ENCODE measurements around the gene TNFAIP3.
"Not testable (repeated sequence)": the region's sequence is repeated elsewhere in the genome, so short reads cannot be mapped to it uniquely, and the experiment has no call there.

The TNFAIP3 gene

DNA sequence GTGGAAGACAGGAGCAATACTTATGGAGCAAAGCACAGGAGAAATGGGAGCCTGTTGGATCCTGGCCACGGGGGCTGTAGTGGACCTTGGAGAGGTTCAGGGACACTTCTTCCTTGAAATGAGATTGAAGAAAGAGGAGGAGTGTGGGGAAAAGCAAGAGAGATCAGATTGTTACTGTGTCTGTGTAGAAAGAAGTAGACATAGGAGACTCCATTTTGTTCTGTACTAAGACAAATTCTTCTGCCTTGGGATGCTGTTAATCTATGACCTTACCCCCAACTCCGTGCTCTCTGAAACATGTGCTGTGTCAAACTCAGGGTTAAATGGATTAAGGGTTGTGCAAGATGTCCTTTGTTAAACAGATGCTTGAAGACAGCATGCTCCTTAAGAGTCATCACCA is 22.7 kb upstream of the TNFAIP3 start:
- H3K36me3 ChIP-seq (ENCODE audit: insufficient read depth, low read length); H3K27ac ChIP-seq (ENCODE audit: low read depth, low read length); H2AFZ ChIP-seq (ENCODE audit: low read length, unreplicated experiment); H3K79me2 ChIP-seq (ENCODE audit: control insufficient read depth, insufficient read depth, low read length, unreplicated experiment); H3K4me3 ChIP-seq (ENCODE audit: low read depth, low read length); H3K27me3 ChIP-seq (ENCODE audit: insufficient read depth, low read length): not testable (repeated sequence)
- H3K4me1 ChIP-seq (ENCODE audit: control insufficient read depth, insufficient read depth, low read length, unreplicated experiment), result peaks cover 13% of the 10 kb centered on the region

DNA sequence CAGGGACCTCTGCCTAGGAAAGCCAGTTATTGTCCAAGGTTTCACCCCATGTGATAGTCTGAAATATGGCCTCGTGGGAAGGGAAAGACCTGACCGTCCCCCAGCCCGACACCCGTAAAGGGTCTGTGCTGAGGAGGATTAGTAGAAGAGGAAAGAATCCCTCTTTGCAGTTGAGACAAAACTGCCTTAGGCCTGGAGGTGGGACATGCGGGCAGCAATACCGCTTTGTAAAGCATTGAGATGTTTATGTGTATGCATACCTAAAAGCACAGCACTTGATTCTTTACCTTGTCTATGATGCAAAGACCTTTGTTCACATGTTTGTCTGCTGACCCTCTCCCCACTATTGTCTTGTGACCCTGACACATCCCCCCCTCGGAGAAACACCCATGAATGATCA is 22.3 kb upstream of the TNFAIP3 start:
- H2AFZ ChIP-seq (ENCODE audit: low read length, unreplicated experiment); H3K27ac ChIP-seq (ENCODE audit: low read depth, low read length); H3K36me3 ChIP-seq (ENCODE audit: insufficient read depth, low read length); H3K27me3 ChIP-seq (ENCODE audit: insufficient read depth, low read length); H3K4me3 ChIP-seq (ENCODE audit: low read depth, low read length); H3K79me2 ChIP-seq (ENCODE audit: control insufficient read depth, insufficient read depth, low read length, unreplicated experiment): not testable (repeated sequence)
- H3K4me1 ChIP-seq (ENCODE audit: control insufficient read depth, insufficient read depth, low read length, unreplicated experiment), result peaks cover 18% of the 10 kb centered on the region

DNA sequence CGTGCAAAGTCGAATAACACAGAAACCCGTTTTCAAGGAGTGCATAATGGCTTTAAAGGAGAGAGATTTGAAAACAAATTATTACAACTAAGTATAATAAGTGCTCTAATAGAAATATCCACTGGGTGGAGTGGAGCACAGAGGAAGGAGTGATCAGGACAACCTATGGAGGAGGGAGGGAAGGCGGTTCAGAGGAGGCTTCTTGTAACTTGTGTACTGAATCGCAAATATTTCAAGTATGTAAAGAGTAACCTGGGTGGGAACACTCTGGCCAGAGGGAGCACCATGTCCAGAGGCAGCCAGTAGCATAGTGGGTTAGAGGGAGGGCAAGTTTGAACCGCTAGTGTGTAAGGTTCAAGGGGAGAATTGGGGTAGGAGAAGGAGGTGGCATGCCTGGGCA is 21.6 kb upstream of the TNFAIP3 start:
- H3K4me1 ChIP-seq (ENCODE audit: control insufficient read depth, insufficient read depth, low read length, unreplicated experiment), result peaks cover 25% of the 10 kb centered on the region
- H3K36me3 ChIP-seq (ENCODE audit: insufficient read depth, low read length), result no peaks in the 10 kb centered on the region
- no peak overlapping the region for H3K4me3 ChIP-seq (ENCODE audit: low read depth, low read length)
- H2AFZ ChIP-seq (ENCODE audit: low read length, unreplicated experiment), result no peak overlapping the region
- no peak overlapping the region for H3K27ac ChIP-seq (ENCODE audit: low read depth, low read length)
- H3K27me3 ChIP-seq (ENCODE audit: insufficient read depth, low read length), result no peaks in the 10 kb centered on the region
- H3K79me2 ChIP-seq (ENCODE audit: control insufficient read depth, insufficient read depth, low read length, unreplicated experiment), result no peaks in the 10 kb centered on the region

DNA sequence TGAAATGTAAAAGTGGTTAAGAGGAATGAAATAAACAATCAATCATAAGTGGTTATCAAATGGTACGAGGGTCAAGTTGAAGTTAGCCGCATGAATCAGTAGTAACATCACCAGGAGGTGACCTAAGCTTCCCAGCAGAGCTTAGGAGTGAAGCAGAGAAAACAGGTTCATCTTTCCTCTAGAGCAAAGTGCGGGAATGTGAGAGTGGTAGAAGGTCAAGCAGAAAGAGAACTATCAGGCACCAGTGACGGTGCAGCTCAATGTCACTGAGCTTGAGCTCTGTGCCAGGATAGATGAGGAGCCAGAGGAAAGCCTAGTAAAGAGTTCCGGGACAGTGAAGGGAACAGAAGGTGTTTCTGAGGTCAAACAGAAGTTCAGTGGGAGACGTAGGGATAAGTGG is 20.8 kb upstream of the TNFAIP3 start:
- Histone ChIP-seq H3K27ac (ENCODE audit: low read depth, low read length) (no peak overlapping the region), H3K79me2 (ENCODE audit: control insufficient read depth, insufficient read depth, low read length, unreplicated experiment) (no peaks in the 10 kb centered on the region), H3K27me3 (ENCODE audit: insufficient read depth, low read length) (no peaks in the 10 kb centered on the region), H2AFZ (ENCODE audit: low read length, unreplicated experiment) (no peak overlapping the region), H3K4me3 (ENCODE audit: low read depth, low read length) (no peak overlapping the region), H3K36me3 (ENCODE audit: insufficient read depth, low read length) (no peaks in the 10 kb centered on the region), H3K4me1 (ENCODE audit: control insufficient read depth, insufficient read depth, low read length, unreplicated experiment) (peaks cover 26% of the 10 kb centered on the region)

DNA sequence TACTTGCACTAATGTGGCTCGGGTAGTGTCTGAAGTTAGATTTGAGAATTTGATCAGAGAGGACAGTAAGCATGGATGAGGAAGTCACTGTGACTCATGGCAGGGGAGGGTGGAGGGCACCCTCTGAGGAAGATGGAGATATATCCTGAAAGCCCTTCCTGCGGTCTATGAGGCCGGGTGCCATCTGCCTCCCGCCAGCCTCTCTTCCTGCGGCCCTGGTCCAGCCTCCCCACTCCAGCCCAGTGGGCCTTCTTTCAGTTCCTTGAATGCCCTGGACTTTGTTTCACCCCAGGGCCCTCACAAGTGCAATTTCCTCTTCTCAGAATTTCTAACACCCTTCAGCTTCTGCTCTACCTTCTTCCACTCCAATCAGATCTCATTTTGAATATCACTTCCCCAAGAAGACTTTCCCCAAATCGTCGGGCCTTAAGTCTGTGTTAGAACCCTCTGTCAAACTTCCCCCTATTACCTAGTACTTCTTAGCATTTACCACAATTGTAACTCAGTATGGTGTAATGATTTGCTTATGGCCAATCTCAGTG is 20.2 kb upstream of the TNFAIP3 start:
- H3K27ac ChIP-seq (ENCODE audit: low read depth, low read length), result no peak overlapping the region
- no peaks in the 10 kb centered on the region for H3K27me3 ChIP-seq (ENCODE audit: insufficient read depth, low read length)
- H2AFZ ChIP-seq (ENCODE audit: low read length, unreplicated experiment), result no peak overlapping the region
- H3K4me3 ChIP-seq (ENCODE audit: low read depth, low read length), result no peak overlapping the region
- H3K36me3 ChIP-seq (ENCODE audit: insufficient read depth, low read length), result no peaks in the 10 kb centered on the region
- H3K79me2 ChIP-seq (ENCODE audit: control insufficient read depth, insufficient read depth, low read length, unreplicated experiment), result no peaks in the 10 kb centered on the region
- H3K4me1 ChIP-seq (ENCODE audit: control insufficient read depth, insufficient read depth, low read length, unreplicated experiment), result peaks cover 30% of the 10 kb centered on the region

DNA sequence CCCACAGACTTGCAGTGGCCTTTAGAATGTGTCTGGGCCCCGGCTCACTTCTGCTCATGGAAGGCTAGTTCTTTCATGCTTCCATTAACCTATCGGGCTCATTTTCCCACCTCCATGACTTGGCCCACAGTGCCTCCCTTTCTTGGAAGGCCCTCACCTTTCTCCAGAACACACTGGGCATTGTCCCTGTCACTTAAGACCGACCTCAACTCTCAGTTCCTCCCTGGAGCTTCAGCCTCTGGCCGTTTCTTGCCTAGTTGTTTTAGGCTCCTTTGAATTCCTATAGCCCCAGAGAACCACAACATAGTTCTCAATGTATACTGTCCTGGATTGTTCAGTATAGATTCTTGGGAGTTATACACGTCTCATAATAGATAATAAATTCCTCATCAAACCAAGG is 19.3 kb upstream of the TNFAIP3 start:
- Histone ChIP-seq H3K36me3 (ENCODE audit: insufficient read depth, low read length) (no peaks in the 10 kb centered on the region), H2AFZ (ENCODE audit: low read length, unreplicated experiment) (no peak overlapping the region), H3K4me1 (ENCODE audit: control insufficient read depth, insufficient read depth, low read length, unreplicated experiment) (peaks cover 39% of the 10 kb centered on the region), H3K27ac (ENCODE audit: low read depth, low read length) (no peak overlapping the region), H3K27me3 (ENCODE audit: insufficient read depth, low read length) (no peaks in the 10 kb centered on the region), H3K4me3 (ENCODE audit: low read depth, low read length) (no peak overlapping the region), H3K79me2 (ENCODE audit: control insufficient read depth, insufficient read depth, low read length, unreplicated experiment) (no peaks in the 10 kb centered on the region)

DNA sequence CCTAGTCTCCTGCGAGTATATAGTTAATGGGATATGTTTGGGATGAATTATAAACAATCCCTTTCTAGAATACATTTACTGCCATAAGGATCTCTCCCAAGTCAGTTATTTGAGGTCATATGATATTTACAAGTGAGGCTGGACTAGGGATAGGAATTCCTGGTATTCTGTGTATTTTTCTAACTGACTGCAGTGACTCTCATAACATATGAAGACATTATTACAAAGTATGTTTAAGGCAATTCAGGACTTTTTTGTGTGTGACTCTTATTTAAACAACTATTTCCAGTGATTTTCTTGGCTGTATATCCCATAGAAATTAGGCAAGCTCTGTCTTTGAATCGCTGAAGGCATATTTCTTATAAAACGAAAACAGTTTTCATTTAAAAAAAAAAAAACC is 18.4 kb upstream of the TNFAIP3 start:
- H3K36me3 ChIP-seq (ENCODE audit: insufficient read depth, low read length), result no peaks in the 10 kb centered on the region
- H3K4me1 ChIP-seq (ENCODE audit: control insufficient read depth, insufficient read depth, low read length, unreplicated experiment), result peaks cover 49% of the 10 kb centered on the region
- H3K27ac ChIP-seq (ENCODE audit: low read depth, low read length), result peak overlapping the region; percentile 81
- no peaks in the 10 kb centered on the region for H3K79me2 ChIP-seq (ENCODE audit: control insufficient read depth, insufficient read depth, low read length, unreplicated experiment)
- peak overlapping the region; percentile 27 for H2AFZ ChIP-seq (ENCODE audit: low read length, unreplicated experiment)
- H3K4me3 ChIP-seq (ENCODE audit: low read depth, low read length), result no peak overlapping the region
- no peaks in the 10 kb centered on the region for H3K27me3 ChIP-seq (ENCODE audit: insufficient read depth, low read length)

DNA sequence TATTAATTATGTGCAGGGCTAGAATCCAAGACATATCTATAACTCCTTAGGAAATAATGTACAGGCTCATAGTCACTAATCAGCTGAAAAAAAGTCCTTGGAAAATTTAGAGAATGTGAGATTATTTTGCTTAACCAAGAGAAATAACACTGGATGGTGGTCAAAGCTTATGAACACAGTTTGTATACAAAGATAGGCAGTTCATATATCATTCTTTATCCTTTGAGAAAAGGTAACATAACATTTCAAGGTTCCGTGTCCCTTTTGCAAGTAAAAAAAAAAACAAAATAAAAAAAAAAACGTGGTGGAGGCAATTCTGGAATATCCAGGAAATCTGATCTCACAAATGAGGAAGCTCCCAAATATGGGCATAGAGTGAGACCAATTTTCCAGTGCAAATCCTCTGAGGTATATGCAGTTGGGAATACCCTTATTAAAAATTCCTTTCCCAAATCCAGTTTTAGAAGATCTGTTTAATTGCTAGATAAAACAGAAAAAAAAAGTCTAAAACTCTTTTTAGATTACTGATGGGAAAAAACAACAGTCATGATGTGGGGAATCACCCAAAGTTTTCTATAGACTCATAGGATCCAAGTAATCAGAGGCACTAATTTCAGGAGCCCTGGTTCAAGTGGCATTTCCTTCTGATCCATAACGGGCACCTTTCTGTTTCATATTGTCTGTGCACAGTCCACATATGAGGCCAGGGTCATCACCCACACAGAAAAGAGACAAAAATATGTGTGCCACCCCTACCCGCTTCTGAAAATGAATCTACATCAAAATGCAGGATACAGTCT is 17.7 kb upstream of the TNFAIP3 start:
- Histone ChIP-seq H3K36me3 (ENCODE audit: insufficient read depth, low read length) (no peaks in the 10 kb centered on the region), H3K27me3 (ENCODE audit: insufficient read depth, low read length) (no peaks in the 10 kb centered on the region), H3K79me2 (ENCODE audit: control insufficient read depth, insufficient read depth, low read length, unreplicated experiment) (no peaks in the 10 kb centered on the region), H2AFZ (ENCODE audit: low read length, unreplicated experiment) (peak overlapping the region; percentile 27), H3K4me3 (ENCODE audit: low read depth, low read length) (no peak overlapping the region), H3K4me1 (ENCODE audit: control insufficient read depth, insufficient read depth, low read length, unreplicated experiment) (peaks cover 55% of the 10 kb centered on the region), H3K27ac (ENCODE audit: low read depth, low read length) (peak overlapping the region; percentile 81)

DNA sequence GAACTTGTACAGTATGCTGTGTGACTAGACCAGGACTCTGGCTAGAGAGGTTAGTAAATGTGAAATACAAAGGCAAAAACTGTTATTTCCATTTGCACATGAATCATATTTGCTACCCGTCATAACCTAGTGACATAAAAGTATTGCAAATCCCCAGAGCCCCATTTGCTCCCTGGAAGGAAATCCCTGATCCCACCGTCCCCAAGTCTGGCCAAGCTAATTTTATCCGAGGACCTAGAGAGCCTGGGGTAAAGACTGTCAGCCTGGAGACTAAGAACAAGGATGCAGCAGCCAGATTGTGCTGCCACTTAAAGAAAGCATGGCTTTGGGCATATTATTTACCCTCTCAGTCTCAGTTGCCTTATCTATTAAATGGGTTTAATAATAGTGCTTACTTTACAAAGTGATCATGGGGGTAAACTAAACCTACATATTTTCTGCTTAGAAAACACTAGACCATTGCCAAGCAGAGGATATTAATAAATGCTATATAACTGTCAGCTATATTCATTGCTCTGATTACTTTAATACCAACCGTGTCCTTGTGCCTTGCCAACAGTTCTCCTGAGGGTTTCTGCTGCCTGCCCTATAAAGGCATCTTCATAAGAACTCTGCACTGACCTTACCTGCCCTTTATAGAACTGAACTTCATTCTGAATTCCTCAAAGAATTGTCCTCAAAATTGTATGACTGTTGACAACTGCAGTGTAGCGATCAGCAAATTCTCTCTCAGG is 16.9 kb upstream of the TNFAIP3 start:
- Histone ChIP-seq H3K27ac (ENCODE audit: low read depth, low read length) (peak overlapping the region; percentile 81), H3K4me3 (ENCODE audit: low read depth, low read length) (no peak overlapping the region), H3K79me2 (ENCODE audit: control insufficient read depth, insufficient read depth, low read length, unreplicated experiment) (no peaks in the 10 kb centered on the region), H2AFZ (ENCODE audit: low read length, unreplicated experiment) (no peak overlapping the region), H3K36me3 (ENCODE audit: insufficient read depth, low read length) (no peaks in the 10 kb centered on the region), H3K4me1 (ENCODE audit: control insufficient read depth, insufficient read depth, low read length, unreplicated experiment) (peaks cover 55% of the 10 kb centered on the region), H3K27me3 (ENCODE audit: insufficient read depth, low read length) (no peaks in the 10 kb centered on the region)

DNA sequence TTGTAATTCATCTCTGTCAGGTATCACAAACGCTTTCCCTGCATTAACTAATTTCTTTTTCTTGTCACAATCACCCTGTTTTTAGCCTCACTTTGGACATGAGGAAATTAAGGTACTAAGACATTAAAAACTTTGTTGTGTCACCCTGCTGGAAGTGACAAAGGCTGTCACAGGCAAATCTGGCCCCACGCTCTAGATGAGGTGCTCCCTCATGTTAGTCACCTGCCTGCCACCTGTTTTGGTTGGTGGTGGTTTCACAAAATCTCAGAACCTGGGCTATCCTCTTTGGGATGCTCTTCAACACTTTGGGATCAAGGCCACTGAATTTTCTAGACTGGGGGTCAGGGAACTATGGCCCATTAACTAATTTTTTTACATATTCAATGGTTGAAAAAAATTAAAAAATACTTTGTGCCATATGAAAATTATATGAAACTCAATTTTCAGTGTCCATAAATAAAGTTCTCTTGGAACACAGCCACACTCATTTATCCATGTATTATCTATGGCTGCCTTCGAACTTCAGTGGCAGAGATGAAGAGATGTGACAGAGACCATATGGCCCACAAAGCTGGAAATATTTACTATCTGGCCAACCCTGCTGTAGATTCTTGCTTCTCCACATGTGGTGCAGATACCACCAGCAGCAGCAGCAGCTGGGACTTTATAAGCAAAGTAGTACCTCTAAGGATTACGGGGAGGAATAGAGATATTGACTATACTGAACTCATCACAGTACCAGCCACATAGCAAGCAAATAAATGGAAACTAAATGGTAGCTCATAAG is 16.1 kb upstream of the TNFAIP3 start:
- H3K27me3 ChIP-seq (ENCODE audit: insufficient read depth, low read length), result no peaks in the 10 kb centered on the region
- H3K4me3 ChIP-seq (ENCODE audit: low read depth, low read length), result no peak overlapping the region
- no peaks in the 10 kb centered on the region for H3K36me3 ChIP-seq (ENCODE audit: insufficient read depth, low read length)
- H3K4me1 ChIP-seq (ENCODE audit: control insufficient read depth, insufficient read depth, low read length, unreplicated experiment), result peaks cover 55% of the 10 kb centered on the region
- H3K27ac ChIP-seq (ENCODE audit: low read depth, low read length), result peak overlapping the region; percentile 84; the same call in 1 of the 2 replicates
- no peak overlapping the region for H2AFZ ChIP-seq (ENCODE audit: low read length, unreplicated experiment)
- H3K79me2 ChIP-seq (ENCODE audit: control insufficient read depth, insufficient read depth, low read length, unreplicated experiment), result no peaks in the 10 kb centered on the region
